MM.1S (cell line): ENCODE measurements around the gene NOB1.
"Not testable (repeated sequence)": the region's sequence is repeated elsewhere in the genome, so short reads cannot be mapped to it uniquely, and the experiment has no call there.

Source experiments
- DNase-seq: peaks from one replicate; pipeline ENCODE4 v3.0.0-alpha.2; 2015
- H2AFZ ChIP-seq: fragments of 300-600 bp; sonication (generic); 2 replicates; pipeline ENCODE4 v1.6.0; 2016; ENCODE audit warnings: antibody characterized with exemption, low read length
- H3F3A ChIP-seq: fragments of 300-600 bp; sonication (generic); 2 replicates; pipeline ENCODE4 v1.6.1; 2016; ENCODE audit warnings: mild to moderate bottlenecking, antibody characterized with exemption, low read length, moderate library complexity, mixed read lengths; ENCODE audit not compliant: insufficient read depth
- H3K27ac ChIP-seq: fragments of 300-600 bp; sonication (generic); 2 replicates; pipeline ENCODE4 v1.5.1; 2016; ENCODE audit warnings: mild to moderate bottlenecking, low read length
- H3K27me3 ChIP-seq: fragments of 300-600 bp; sonication (generic); replicated peaks from 2 replicates; pipeline ENCODE4 v1.6.0; 2016; ENCODE audit warnings: low read length; ENCODE audit not compliant: insufficient read depth
- H3K36me3 ChIP-seq: fragments of 300-600 bp; sonication (generic); replicated peaks from 2 replicates; pipeline ENCODE4 v1.6.1; 2016; ENCODE audit warnings: mild to moderate bottlenecking, low read length, mixed read lengths; ENCODE audit not compliant: insufficient read depth
- H3K4me1 ChIP-seq: fragments of 300-600 bp; sonication (generic); 2 replicates; pipeline ENCODE4 v1.6.1; 2016; ENCODE audit warnings: low read length, mixed read lengths
- H3K4me2 ChIP-seq: fragments of 300-600 bp; sonication (generic); 2 replicates; pipeline ENCODE4 v1.6.0; 2016; ENCODE audit warnings: low read depth, low read length
- H3K4me3 ChIP-seq: fragments of 300-600 bp; sonication (generic); 2 replicates; pipeline ENCODE4 v1.5.1; 2016; ENCODE audit warnings: low read length, mixed read lengths
- H3K79me2 ChIP-seq: fragments of 300-600 bp; sonication (generic); 2 replicates; pipeline ENCODE4 v1.6.1; 2016; ENCODE audit warnings: mixed run types, low read length, mixed read lengths
- H3K9ac ChIP-seq: fragments of 300-600 bp; sonication (generic); 2 replicates; pipeline ENCODE4 v1.6.1; 2016; ENCODE audit warnings: low read length, mixed read lengths
- H3K9me2 ChIP-seq: fragments of 300-600 bp; sonication (generic); replicated peaks from 2 replicates; pipeline ENCODE4 v1.6.1; 2016; ENCODE audit warnings: mild to moderate bottlenecking, low read length, mixed read lengths; ENCODE audit not compliant: insufficient read depth
- H3K9me3 ChIP-seq: fragments of 300-600 bp; sonication (generic); replicated peaks from 2 replicates; pipeline ENCODE4 v1.6.1; 2016; ENCODE audit warnings: mild to moderate bottlenecking, low read length, mixed read lengths; ENCODE audit not compliant: insufficient read depth
- H4K20me1 ChIP-seq: fragments of 300-600 bp; sonication (generic); 2 replicates; pipeline ENCODE4 v1.6.1; 2016; ENCODE audit warnings: mild to moderate bottlenecking, low read length, moderate library complexity, mixed read lengths; ENCODE audit not compliant: insufficient read depth
- CTCF ChIP-seq: fragments of 300-600 bp; sonication (generic); IDR thresholded peaks from 2 replicates; pipeline ENCODE4 v1.5.1; 2016; ENCODE audit warnings: antibody characterized with exemption, low read length, mixed read lengths
- EZH2 ChIP-seq: fragments of 300-600 bp; sonication (generic); optimal IDR thresholded peaks from 2 replicates; pipeline ENCODE3; 2017; ENCODE audit warnings: low read depth, mild to moderate bottlenecking, antibody characterized with exemption, low read length, mixed read lengths
- EZH2phosphoT487 ChIP-seq: fragments of 300-600 bp; sonication (generic); IDR thresholded peaks from 2 replicates; pipeline ENCODE4 v1.6.1; 2018; ENCODE audit warnings: antibody characterized with exemption, low read length

The NOB1 gene

DNA sequence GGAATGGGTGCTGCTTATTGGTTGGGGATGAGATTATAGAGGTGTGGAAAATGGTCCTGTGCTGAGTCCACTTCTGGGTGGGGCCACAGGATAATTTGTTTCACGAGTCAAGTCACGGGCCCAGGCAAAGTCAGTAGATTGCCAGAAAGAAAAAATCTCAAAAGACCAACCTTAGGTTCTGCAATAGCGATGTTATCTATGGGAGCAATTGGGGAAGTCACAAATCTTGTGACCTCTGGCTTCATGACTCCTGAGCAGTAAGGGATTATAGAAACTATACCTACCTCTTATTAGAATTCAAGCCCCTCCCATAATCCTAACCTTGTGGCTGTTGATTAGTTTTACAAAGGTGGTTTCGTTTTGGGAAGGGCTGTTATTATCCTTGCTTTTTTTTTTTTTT is 38.8 kb upstream of the NOB1 start:
- H3K36me3 ChIP-seq, result no peaks in the 10 kb centered on the region; the same call in 1 of the 2 replicates
- no peaks in the 10 kb centered on the region for H3F3A ChIP-seq
- no peak overlapping the region for H3K9ac ChIP-seq
- TF ChIP-seq CTCF (no peak), EZH2 (no peak), EZH2phosphoT487 (no peak)
- H2AFZ ChIP-seq, result no peak overlapping the region
- no peaks in the 10 kb centered on the region for H3K9me3 ChIP-seq
- no peaks in the 10 kb centered on the region for H3K4me1 ChIP-seq
- peaks cover 11% of the 10 kb centered on the region for H3K79me2 ChIP-seq
- no peaks in the 10 kb centered on the region for H3K9me2 ChIP-seq
- H3K27ac ChIP-seq, result no peak overlapping the region
- H3K4me2 ChIP-seq, result no peak overlapping the region
- no peaks in the 10 kb centered on the region for H4K20me1 ChIP-seq
- H3K4me3 ChIP-seq, result no peak overlapping the region
- no peak for DNase-seq
- no peaks in the 10 kb centered on the region for H3K27me3 ChIP-seq

- H3K36me3 ChIP-seq, H3K4me2 ChIP-seq, H3K4me1 ChIP-seq, H4K20me1 ChIP-seq, H2AFZ ChIP-seq, H3K27ac ChIP-seq, H3K9ac ChIP-seq, H3K79me2 ChIP-seq, DNase-seq, H3K27me3 ChIP-seq, H3K4me3 ChIP-seq, H3F3A ChIP-seq, H3K9me3 ChIP-seq, H3K9me2 ChIP-seq: not testable (repeated sequence)
These were observed 36.7 kb upstream of the NOB1 start for GRCh38 chr16:69791391-69791847.

GRCh38 chr16:69787883-69788282 is 33.2 kb upstream of the NOB1 start:
- no peak overlapping the region for H3K9ac ChIP-seq
- H3K36me3 ChIP-seq, result no peaks in the 10 kb centered on the region; the same call in none of the 2 replicates
- H3K27ac ChIP-seq, result no peak overlapping the region
- no peak overlapping the region for H2AFZ ChIP-seq
- H3K4me3 ChIP-seq, result no peak overlapping the region
- TF ChIP-seq EZH2phosphoT487 (no peak), EZH2 (no peak), CTCF (no peak)
- DNase-seq, result no peak
- H3K4me2 ChIP-seq, result no peak overlapping the region
- no peaks in the 10 kb centered on the region for H3K9me2 ChIP-seq
- H3K79me2 ChIP-seq, result peaks cover 12% of the 10 kb centered on the region; the same call in 1 of the 2 replicates
- H3K9me3 ChIP-seq, result no peaks in the 10 kb centered on the region
- H3K4me1 ChIP-seq, result no peaks in the 10 kb centered on the region
- no peaks in the 10 kb centered on the region for H4K20me1 ChIP-seq
- no peaks in the 10 kb centered on the region for H3K27me3 ChIP-seq
- H3F3A ChIP-seq, result no peaks in the 10 kb centered on the region

DNA sequence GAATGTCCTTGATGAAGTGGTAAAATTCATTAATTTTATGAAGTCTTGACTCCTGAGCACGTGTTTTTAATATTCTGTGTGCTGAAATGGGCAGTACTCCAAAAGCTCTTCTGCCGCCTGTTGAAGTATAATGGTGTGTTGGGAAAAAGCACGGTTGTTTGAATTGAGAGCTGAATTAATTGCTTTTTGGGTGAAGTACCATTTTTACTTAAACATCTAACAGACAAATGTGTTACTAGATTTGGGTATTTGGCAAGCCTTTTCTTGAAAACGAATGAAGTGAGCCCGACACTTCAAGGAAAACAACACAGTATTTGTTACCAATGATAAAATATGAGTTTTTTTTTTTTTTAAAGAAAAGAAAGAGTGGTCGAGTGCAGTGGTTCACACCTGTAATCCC is 29.9 kb upstream of the NOB1 start:
- no peak overlapping the region for H3K4me3 ChIP-seq
- H3K9me2 ChIP-seq, result no peaks in the 10 kb centered on the region
- no peak overlapping the region for H3K9ac ChIP-seq
- DNase-seq, result no peak
- H3K27me3 ChIP-seq, result no peaks in the 10 kb centered on the region
- H3K36me3 ChIP-seq, result no peaks in the 10 kb centered on the region; the same call in 1 of the 2 replicates
- H2AFZ ChIP-seq, result no peak overlapping the region
- no peaks in the 10 kb centered on the region for H3K4me1 ChIP-seq
- H3K79me2 ChIP-seq, result peaks cover 31% of the 10 kb centered on the region
- no peak for TF ChIP-seq EZH2
- no peak for TF ChIP-seq CTCF
- no peak for TF ChIP-seq EZH2phosphoT487
- no peaks in the 10 kb centered on the region for H3K9me3 ChIP-seq
- no peak overlapping the region for H3K27ac ChIP-seq
- no peaks in the 10 kb centered on the region for H3F3A ChIP-seq
- no peak overlapping the region for H3K4me2 ChIP-seq
- no peaks in the 10 kb centered on the region for H4K20me1 ChIP-seq
